ENCODE results near the gene TSC22D1. TPM values are rescaled to one million over a fixed set of nuclear protein-coding genes. Genes with fewer than 3 reads are reported as not detected.
A peak's percentile ranks its signal among the peaks of the same experiment; 100 is the strongest.

The TSC22D1 gene
- polyA plus RNA-seq, 10 donors = 66.3 to 93.6 (median 76.1) TPM

DNA sequence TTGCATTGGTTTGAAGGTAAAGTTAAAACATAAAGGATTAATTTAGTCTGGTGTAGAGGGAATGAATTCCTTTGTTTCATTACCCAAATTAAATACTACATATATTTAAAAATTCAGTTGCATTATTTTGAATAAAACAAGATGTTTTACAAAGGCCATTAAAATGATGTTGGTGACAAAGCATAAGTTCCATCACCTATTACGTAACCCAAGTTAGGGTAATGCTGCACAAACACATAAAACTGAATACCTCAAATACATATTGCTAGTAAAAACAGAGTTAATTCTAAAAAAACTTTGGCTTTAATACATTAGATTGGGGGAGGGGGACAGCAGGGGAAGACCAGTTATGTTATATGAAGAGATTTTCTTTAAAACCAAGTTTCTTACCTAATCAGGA, 122.2 kb downstream of the TSC22D1 start:
- no peak for DNase-seq

GRCh38 chr13:44453069-44453468, 123.1 kb downstream of the TSC22D1 start:
- DNase-seq = no peak

GRCh38 chr13:44452418-44452817, 123.7 kb downstream of the TSC22D1 start:
- DNase-seq = no peak

DNA sequence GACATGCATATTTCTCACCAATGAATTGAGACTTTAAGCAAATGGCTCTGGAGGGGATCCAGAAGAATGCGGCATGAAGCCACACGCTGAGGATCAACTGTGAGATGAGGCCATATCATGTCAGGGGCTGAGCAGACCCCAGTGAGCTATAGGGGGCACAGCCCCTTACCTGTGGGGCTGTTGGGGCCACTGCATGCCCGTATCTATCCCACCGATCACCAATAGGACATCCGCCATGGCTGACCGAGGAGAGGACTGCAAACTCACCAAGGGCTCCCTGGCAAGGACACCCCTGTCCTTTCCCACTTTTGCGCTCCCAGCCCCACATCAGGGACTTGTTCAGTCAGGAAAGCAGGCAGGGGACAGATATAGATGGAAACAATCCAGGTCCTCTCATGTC, 124.5 kb downstream of the TSC22D1 start:
- no peak for DNase-seq

DNA sequence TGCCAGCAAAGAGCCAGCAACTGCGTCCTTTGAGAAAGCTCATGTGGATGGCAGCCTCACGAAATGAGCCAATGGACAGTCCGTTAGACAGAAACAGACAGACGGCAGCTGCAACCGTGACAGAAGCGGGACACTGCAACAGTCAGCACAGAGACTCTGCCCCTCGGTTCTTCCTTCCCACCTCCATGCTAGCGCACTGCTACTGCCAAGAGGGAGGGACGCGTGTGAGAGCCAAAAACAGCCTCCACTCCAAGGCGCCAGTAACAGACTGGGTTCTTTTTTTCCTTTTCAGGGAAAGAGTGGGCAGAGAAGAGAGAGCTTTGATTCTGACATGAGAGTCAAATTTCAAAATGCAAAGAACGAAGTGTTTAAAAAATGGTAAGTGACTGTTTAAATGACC, 125.0 kb downstream of the TSC22D1 start:
- no peak for DNase-seq

DNA sequence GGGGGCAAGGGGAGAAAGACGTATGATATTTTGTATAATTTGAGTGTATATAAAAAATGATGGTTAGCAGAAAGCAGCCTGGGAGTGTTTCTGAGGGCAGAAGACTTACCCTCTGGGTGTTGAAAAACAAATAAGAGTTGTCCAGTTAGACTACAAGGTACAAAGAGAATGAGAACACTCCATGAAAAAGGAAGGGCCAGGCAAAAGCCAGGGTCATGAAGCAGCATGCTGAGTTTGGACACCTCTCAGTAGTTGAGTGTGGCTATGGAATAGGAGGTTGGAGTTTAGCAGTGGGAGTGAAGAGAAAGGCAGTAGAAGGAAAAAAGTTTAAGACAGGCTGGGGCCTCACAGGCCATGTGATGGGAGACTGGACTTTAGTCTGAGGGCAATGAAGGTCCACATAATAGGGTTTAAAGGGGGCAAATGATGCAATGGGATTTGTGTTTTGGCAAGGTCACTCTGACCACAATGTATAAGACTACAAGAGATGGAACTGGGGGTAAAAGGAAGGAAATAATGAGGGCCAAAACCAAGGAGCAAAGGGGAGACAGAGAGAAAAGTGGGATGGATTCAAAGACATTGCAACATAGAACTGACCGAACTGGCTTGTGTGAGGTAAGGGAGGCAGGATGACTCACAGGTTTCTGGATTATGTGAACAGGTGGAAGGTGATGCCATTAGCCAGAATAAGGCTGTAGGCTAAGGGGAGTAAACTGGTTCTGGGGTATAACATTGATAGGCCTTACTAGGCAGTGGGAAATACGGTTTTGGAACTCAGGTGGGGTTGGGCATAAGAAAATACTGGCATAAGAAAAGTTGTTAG, 125.9 kb downstream of the TSC22D1 start:
- no peak for DNase-seq

DNA sequence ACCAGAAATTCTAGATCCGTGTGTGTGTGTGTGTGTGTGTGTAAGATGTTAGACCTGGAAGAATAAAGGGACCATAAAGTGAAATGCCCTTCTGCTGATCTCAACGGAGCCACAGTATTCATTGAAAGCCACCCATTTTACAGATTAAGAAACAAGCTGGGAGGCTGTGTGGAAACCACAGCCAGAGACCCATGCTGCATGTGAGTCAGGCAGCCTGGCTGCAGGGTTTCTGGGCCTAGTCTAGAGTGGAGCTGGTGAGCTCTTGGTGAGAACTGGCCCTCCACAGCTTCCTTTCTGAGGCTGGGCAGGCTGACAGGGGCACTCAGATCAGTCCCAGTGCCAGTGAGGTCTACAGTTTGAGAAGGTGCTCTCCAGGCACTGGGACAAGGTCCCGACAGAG, 127.3 kb downstream of the TSC22D1 start:
- DNase-seq = no peak

- no peak for DNase-seq
These were observed 127.8 kb downstream of the TSC22D1 start for GRCh38 chr13:44448373-44448772.

GRCh38 chr13:44447783-44448321, 128.3 kb downstream of the TSC22D1 start:
- no peak for DNase-seq

DNA sequence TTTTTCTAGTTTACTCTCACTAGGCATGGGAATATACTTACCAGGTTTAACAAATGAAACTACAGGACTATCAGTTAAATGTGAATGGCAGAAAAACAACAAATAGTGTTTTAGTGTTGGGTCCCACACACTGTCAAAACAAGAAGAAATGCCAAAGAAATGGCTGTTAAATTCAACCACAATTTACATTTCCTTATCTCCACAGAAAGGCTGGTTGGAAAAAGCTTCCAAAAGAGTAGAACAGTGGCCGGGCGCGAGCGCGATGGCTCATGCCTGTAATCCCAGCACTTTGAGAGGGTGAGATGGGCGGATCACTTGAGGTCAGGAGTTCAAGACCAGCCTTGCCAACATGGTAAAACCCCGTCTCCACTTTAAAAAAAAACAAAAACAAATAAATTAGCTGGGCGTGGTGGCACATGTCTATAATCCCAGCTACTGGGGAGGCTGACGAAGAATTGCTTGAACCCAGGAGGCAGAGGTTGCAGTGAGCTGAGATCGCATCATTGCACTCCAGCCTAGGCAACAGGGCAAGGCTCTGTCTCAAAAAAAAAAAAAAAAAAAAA, 136.0 kb downstream of the TSC22D1 start:
- DNase-seq = no peak

- DNase-seq = peak in 1 of 3 donors; percentile 26
These were observed 136.6 kb downstream of the TSC22D1 start for GRCh38 chr13:44439452-44440024.

- DNase-seq = no peak
These were observed 137.9 kb downstream of the TSC22D1 start for GRCh38 chr13:44438234-44438579.

DNA sequence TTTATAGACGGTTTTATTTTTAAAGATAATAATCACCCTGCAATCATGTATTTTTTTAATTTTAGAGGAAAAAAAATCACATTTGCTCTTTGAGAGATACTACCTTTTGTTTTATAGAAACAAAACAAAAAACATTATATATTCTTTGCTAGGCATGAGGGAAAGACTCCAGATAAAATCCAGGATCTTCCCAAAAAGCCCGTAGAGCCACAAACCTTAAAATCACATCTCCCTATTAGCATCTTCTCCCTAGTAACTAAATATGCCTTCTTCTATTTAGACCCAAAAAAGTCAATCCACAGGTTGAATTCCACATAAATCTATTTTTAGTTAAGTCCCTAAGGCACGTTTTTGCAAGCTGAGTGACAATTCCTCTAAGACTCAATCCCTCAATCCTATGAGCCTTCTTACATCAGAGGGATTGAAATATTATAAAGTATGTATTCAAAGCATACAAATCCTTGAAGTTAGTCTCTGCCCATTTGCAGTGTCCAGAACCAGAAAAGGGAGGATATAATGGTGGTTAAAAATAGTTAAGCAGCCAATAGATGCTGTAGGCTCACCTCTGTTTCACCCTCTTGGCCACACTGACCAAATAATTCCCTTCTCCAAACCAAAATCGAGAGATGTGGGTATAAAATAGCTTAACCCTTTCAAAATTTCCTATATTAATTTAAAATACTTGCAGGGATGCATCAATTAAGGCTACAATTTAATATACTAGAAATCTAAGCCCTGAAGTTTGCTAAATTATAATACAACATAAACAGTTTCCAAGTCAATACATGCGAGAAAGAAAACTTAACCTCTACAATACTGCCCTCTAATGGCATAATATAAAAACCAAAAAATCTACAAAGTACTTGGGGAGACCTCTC, 138.5 kb downstream of the TSC22D1 start:
- peak; percentile 35 to 76 (median 47) for DNase-seq

- peak; percentile 95 to 97 (median 96) for DNase-seq
These were observed 139.4 kb downstream of the TSC22D1 start for GRCh38 chr13:44436589-44437337.

DNA sequence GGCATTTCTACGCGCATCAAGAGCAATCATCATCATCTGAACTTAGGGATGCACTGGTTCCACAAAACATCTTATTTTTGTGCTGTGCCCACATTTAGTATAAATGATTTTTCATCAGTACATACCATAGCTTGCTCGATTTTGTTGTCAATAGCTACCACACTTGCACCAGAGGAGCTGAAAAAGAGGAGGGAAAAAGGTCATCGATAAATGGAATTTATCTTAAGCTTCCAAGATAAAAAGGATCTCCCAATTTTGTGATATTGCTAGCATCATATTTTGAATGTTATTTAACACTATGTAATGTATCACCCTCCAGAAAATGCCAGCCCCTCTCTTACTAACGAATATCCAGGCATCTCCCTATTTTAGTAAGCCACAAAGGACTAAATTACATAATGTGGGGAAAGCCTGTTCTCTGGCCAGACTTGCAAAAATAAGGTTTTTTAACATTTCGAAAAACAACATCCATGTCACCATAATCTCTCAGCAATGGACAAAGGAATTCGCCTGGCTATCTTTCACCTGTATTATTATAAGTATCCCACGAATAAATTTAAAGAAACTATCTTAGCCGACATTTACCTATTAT, 140.1 kb downstream of the TSC22D1 start:
- DNase-seq = no peak

- peak; percentile 97 to 99 (median 98) for DNase-seq
These were observed 140.8 kb downstream of the TSC22D1 start for GRCh38 chr13:44435142-44435918.

- no peak for DNase-seq
These were observed 141.4 kb downstream of the TSC22D1 start for GRCh38 chr13:44434766-44435141.

- no peak for DNase-seq
These were observed 142.0 kb downstream of the TSC22D1 start for GRCh38 chr13:44433863-44434765.

DNA sequence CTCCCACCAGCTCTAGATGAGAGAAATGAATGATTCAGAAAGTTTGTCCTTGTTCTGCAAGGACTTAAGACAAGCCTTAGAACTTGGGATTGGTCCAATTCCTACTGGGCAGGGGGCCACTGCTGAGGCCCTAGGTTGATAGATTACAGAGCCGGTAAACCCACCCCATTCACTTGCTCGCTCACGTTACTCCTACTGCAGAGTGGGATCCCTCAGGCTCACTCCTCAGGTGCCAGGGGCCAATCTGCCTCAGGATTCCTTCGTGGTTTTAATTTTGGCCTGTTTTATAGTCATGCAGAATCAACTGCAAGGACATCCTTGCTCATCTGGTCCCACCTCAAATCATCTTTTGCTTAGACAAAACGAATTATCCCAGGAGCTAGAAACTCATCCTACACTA, 143.5 kb downstream of the TSC22D1 start:
- peak in 1 of 3 donors; percentile 32 for DNase-seq
